Measurements from ENCODE around the gene PIEZO1.

GRCh38 chr16:88762258-88762870 is 22.7 kb downstream of the PIEZO1 start:
- TF ChIP-seq POLR2A (IDR thresholded peaks at IDR 0.05) (no peak), CTCF (IDR thresholded peaks at IDR 0.05) (no peak)

All from right lobe of liver (tissue), 4 donors.